SH-SY5Y (cell line): Measurements from ENCODE around the gene AGR3.

Experiments
- GATA2 ChIP-seq: IDR thresholded peaks from 2 replicates; pipeline ENCODE4 v1.6.1; 2011; ENCODE audit warnings: mild to moderate bottlenecking, low read depth, low read length
- GATA3 ChIP-seq: IDR thresholded peaks from 2 replicates; pipeline ENCODE4 v1.6.1; 2011; ENCODE audit warnings: low read depth, mild to moderate bottlenecking, low read length, moderate library complexity

The AGR3 gene

GRCh38 chr7:16822029-16822428, 59.8 kb downstream of the AGR3 start:
- TF ChIP-seq GATA3: no peak
- no peak for TF ChIP-seq GATA2

- no peak for TF ChIP-seq GATA3
- no peak for TF ChIP-seq GATA2
These were observed 63.1 kb downstream of the AGR3 start for GRCh38 chr7:16818732-16819131.

GRCh38 chr7:16817536-16817935, 64.2 kb downstream of the AGR3 start:
- TF ChIP-seq GATA2: no peak
- no peak for TF ChIP-seq GATA3

DNA sequence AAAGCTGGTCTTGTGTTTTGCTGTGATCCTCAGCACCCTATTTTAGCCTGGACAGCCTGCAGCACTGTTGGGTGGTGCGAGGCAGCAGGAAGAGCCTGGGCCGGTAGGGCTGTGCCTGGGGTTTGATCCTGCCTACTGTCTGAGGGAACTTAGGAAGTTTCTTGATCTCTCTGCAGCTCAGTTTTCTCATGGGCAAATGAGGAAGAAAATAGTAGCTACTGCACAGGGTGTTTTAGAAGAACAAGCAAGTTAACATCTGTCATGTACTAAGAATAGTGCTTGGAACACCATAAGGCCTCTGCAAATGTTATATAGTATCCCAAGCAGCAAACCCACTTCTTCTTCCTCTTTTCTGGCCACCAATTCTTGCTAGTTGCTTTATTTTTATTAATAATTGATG, 65.0 kb downstream of the AGR3 start:
- no peak for TF ChIP-seq GATA2
- TF ChIP-seq GATA3: no peak

DNA sequence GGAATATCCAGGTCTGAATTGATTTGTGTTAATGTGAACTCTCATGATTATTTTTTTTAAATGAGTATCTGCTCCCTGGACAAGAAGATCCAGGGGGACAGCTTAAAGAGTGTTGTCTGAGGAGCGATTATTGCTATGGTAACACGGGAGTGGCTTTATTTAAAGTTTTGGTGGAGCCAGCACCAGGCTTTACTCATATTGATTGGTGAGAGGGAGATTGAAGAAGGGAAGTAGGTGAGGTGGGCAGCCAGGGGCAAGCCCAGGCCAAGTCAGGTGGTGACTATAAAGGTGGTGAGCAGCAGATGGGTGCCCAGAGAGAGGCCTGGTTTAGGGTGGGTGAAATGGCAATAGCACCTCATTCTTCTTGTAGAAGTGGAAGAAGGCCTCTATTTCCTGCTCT, 66.8 kb downstream of the AGR3 start:
- TF ChIP-seq GATA3 (no peak), GATA2 (no peak)

DNA sequence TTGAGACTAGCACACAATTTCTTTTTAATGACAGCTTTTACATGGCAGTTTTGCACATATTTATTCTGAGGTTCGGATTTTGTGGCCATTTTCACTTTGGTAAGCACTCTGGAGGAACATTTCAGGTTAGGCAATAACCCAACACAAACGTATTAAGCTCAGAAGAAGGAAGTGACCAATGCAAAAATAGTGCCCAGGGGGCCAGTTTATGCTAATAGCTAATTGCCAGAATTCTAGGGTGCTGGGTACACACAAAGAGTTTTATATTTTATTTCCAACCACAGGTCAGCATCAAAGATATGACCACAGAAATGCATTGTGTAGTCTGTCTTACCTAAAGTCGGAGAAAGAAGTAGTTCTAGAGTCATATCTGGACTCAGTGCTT, 68.6 kb downstream of the AGR3 start:
- no peak for TF ChIP-seq GATA2

- TF ChIP-seq GATA2: no peak
- TF ChIP-seq GATA3: no peak
These were observed 69.1 kb downstream of the AGR3 start for GRCh38 chr7:16812542-16813231.

DNA sequence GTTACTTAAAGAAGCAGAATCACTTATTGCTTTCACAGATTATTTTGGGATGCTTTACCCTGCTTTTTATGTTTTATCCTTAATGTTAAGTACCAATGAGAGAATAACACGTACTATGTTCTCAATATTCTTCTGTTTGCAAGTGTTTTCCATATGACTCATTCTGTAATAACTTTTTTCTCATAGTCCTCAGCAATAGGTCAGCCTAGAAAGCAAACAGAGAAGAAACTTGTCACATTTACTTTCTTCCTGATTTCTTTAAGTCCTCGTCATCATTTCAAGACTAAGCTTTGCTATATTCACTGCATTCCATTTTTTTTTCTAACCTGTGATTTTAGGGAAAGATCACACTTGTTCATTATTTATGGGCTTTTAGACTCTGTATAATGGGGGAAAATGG, 70.2 kb downstream of the AGR3 start:
- no peak for TF ChIP-seq GATA2
- no peak for TF ChIP-seq GATA3

DNA sequence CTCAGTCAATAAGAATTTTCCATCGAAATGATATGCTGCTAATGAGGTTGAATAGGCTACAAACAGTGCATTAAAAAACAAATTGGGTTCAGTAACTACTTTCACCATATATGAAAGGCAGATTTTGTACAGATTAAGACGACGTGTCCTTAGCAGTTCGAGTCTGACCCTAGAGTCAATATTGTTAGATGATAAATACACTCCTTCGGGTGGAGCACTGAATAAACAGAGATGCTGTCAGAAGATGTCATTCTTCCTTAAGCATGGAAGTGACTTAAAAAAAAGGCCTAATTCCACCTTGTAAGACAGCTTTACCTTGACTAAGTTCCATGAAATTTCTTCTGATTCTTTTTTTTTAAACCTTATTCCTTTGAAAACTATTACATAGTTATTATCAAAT, 71.2 kb downstream of the AGR3 start:
- TF ChIP-seq GATA2 (no peak), GATA3 (no peak)

- TF ChIP-seq GATA2 (no peak), GATA3 (no peak)
These were observed 71.7 kb downstream of the AGR3 start for GRCh38 chr7:16810112-16810511.
